NCI-H510A (cell line): ENCODE data around the gene TIMP3.
"Not testable (repeated sequence)": the region's sequence is repeated elsewhere in the genome, so short reads cannot be mapped to it uniquely, and the experiment has no call there.

Source experiments
- DNase-seq: peaks from one replicate; lab custom pipeline; 2025; lab: John Stamatoyannopoulos, UW

Gene TIMP3

GRCh38 chr22:32855045-32855756 lies 53.7 kb downstream of the TIMP3 start:
- DNase-seq: no peak

DNA sequence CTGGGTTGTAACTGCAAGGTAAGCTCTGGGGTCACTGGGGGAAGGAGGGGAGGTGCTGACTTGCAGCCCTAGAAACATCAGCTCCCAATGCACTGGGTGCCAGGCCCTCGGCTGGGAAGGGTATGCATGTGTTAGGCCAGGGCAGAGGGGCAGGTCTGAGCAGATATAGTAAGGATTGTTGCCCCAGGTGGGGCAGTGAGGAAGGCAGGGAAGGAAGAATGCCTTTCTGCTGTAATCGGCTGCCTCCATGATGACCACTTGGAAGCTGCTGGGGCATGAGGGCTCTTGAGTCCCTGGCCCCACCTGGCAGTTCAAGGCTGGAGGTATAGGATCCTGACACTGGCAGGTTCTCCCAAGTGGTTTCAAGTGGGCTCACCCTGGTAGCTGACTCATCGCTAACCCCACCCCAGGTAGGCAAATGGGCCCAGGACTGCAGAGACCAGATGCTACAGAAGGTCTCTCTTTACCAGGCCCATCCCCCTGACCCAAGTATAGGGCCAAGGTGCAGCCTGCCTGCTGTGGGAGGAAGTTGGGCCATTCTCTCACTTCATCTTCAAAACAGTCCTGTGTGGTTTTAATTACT lies 56.7 kb downstream of the TIMP3 start:
- DNase-seq: peak; percentile 78

DNA sequence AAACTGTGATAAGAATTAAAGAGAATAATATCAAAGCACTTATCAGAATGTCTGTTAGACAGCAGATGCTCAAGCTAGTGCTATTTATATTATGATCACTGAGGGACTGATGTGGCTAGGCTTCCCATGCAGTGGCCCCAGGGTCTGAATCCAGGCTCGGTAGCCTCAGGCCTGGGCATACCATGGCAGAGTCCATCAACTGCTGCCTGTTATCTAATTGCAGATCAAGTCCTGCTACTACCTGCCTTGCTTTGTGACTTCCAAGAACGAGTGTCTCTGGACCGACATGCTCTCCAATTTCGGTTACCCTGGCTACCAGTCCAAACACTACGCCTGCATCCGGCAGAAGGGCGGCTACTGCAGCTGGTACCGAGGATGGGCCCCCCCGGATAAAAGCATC lies 57.5 kb downstream of the TIMP3 start:
- no peak for DNase-seq

DNA sequence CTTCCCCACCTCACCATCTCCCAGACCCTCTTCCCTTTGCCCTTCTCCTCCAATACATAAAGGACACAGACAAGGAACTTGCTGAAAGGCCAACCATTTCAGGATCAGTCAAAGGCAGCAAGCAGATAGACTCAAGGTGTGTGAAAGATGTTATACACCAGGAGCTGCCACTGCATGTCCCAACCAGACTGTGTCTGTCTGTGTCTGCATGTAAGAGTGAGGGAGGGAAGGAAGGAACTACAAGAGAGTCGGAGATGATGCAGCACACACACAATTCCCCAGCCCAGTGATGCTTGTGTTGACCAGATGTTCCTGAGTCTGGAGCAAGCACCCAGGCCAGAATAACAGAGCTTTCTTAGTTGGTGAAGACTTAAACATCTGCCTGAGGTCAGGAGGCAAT lies 58.2 kb downstream of the TIMP3 start:
- no peak for DNase-seq

DNA sequence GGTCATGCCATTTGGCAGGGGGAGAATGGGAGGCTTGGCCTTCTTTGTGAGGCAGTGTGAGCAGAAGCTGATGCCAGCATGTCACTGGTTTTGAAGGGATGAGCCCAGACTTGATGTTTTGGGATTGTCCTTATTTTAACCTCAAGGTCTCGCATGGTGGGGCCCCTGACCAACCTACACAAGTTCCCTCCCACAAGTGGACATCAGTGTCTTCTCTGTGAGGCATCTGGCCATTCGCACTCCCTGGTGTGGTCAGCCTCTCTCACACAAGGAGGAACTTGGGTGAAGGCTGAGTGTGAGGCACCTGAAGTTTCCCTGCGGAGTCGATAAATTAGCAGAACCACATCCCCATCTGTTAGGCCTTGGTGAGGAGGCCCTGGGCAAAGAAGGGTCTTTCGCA lies 59.8 kb downstream of the TIMP3 start:
- DNase-seq: no peak

DNA sequence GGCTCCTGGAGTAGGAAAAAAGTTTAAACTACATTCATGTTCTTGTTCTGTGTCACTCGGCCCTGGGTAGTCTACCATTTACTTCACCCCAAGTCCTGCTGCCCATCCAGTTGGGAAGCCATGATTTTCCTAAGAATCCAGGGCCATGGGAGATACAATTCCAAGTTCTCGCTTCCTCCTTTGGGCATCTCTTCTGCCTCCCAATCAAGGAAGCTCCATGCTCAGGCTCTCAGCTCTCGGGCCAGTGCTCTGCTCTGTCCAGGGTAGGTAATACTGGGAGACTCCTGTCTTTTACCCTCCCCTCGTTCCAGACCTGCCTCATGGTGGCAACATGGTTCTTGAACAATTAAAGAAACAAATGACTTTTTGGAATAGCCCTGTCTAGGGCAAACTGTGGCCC lies 60.6 kb downstream of the TIMP3 start:
- no peak for DNase-seq

DNA sequence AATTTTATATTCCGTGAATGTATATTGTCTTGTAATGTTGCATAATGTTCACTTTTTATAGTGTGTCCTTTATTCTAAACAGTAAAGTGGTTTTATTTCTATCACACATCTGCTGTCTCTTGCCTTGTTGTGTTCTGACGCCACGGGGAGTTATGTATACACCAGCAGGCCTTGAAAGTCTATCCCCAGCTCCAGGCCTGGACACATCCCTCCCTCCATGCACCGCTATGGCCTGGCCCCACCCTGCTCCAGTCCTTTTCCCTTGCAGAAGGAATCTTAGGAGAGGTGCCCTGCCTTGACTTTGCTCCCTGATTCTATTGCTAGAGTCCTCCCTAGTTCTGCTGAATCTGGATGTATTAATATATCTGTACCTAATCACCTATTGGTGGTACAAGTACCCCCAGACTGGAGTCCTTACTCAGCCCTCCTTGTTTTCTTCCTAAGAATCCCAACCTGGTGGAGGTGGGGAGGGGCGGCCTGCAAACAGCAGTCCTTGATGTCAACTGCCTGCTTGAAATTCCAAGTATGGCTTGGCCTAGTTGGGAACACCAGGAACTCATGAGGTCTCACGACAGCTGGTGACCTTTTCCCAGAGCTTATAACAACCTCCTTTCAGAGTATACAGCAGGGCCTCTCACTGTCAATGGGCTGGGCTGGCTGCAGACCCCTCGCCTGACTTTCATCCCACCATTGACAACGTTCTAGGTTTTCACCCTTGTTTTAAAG lies 61.6 kb downstream of the TIMP3 start:
- no peak for DNase-seq

- DNase-seq: no peak
These were observed 62.5 kb downstream of the TIMP3 start for GRCh38 chr22:32864041-32864440.

DNA sequence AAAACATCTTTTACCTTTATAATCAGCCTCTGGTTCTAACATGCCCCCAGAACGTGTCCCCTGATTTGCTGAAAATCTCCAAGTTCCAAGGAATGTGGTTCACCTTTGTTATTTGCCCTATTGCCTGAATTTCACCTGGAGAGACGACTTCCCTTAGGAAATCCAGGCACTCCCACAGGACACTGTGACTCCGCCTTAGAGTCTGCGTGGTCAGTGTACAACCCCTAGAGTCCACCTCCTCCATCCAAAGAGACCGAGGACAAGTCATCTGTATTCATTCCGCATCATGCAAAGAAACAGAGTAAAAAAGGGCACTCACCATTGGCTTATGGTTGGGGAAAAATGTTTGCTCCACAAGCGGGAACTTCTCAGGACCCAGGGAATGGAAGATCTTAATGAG lies 63.1 kb downstream of the TIMP3 start:
- DNase-seq: no peak

DNA sequence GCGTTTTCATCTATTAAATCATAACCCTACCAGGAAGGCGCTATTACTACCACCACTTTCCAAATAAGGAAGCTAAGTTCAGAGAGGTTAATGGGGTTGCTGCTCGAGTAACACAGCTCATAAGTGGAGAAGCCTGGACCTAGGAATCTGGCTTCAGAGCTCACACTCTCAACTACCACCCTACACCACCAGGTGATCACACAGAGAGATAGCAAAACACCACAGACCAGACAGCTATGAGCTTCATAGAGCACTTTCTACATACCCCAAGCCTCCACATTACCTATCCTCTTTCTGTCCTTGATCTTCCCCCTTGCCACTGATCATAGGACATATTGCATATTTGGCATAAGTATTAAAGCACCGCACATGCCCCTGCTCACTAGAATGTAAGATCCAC lies 65.4 kb downstream of the TIMP3 start:
- DNase-seq: no peak

DNA sequence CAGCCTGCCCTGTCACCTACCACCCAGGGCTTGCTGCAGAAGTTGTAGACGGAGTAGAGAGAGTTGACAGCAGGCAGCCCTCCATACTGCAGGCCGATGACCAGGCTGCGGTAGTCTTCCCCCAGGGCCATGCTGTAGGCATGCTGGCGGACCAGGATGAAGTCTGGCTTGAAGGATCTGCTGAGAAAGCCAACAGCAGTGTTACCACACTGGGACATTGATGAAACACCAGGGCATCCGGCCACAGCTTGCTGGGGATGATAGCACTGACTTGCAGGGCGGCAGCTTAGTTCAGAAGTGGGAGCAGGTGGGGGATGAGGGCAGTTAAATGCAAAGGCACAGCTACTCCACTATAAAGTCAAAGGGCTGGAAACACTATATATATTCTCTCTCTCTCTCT lies 67.4 kb downstream of the TIMP3 start:
- no peak for DNase-seq

- no peak for DNase-seq
These were observed 69.0 kb downstream of the TIMP3 start for GRCh38 chr22:32870474-32870873.

DNA sequence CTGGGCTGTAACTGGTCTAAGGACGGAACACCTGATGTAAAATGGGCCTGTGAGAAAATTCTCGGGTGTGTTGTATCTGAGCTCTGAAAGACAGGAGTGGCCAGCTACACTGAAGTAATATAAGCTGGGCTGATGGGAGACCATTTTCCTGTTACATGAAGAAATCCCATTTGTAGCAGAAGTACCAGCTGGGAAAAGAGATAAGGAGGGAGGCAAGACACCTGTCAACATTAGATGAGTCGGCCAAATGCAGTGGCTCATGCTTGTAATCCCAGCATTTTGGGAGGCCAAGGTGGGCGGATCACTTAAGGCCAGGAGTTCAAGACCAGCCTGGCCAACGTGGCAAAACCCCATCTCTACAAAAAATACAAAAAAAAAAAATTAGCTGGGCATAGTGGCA lies 72.1 kb downstream of the TIMP3 start:
- not testable (repeated sequence) for DNase-seq

GRCh38 chr22:32874385-32874784 lies 72.9 kb downstream of the TIMP3 start:
- DNase-seq: no peak

GRCh38 chr22:32874976-32875375 lies 73.5 kb downstream of the TIMP3 start:
- DNase-seq: no peak

- DNase-seq: no peak
These were observed 75.0 kb downstream of the TIMP3 start for GRCh38 chr22:32876516-32876915.

- no peak for DNase-seq
These were observed 75.7 kb downstream of the TIMP3 start for GRCh38 chr22:32877196-32877595.

DNA sequence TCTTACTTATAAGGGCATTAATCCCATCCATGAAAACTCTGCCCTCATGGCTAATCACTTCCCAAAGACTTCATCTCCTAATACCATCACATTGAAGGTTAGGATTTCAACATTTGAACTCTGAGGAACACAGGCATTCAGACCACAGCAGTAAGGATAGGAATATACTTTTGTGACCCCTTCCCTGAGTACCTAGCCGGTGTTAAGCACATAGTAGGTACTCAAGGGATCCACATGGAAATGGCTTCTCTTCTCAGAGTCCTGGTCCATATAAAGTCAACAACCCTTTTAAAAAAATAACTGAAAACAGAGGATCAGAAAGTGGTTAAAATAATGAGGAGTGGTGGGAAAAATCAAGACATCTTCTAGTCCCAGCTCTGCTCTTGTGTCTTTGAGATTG lies 78.0 kb downstream of the TIMP3 start:
- no peak for DNase-seq

DNA sequence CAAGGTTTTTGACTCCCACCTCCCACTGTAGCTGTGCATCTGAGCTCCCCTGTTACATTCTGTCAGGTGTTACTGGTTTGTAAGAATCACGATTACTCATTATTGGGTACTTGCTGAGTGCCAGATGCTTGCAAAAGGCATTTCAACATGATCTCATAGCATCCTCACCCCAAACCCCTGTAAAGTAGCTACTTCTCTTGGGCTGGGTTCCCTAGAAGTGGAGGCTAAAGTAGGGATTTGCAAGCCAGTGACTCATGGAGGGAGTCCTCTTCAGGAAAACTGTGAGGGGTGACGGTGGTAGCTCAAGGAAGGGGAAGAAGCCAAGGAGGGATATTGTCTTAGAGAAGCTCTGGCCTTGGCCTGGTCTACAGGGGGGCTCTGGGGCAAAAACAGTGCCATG lies 78.6 kb downstream of the TIMP3 start:
- DNase-seq: no peak

DNA sequence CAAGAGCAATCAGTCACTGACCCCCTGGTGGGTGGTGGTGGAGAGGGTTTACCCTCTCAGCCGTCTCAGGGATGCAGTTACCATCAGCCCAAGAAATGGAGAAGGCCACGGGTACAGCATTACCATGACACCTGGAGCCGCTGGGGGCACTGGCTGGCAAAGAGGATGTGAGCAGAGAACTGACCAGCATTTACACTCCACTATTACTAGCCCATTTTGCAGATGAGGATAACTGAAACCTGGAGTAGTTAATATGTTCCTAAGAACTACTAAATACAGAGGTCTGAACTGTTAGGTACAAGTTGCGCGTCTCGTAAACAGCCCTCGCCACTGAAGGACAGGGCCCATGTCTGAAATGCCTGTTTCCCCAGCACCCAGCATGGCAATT lies 79.0 kb downstream of the TIMP3 start:
- no peak for DNase-seq

GRCh38 chr22:32880893-32881596 lies 79.5 kb downstream of the TIMP3 start:
- peak; percentile 36 for DNase-seq

GRCh38 chr22:32882360-32882755 lies 80.9 kb downstream of the TIMP3 start:
- DNase-seq: no peak
